Mesenteric fat pad (tissue), 1 donor: ENCODE results near the gene AP5Z1. TPM values are rescaled to one million over a fixed set of nuclear protein-coding genes. Genes with fewer than 3 reads are reported as not detected.

ENCODE experiments used
- DNase-seq: peaks from one replicate; pipeline ENCODE4 v3.0.0-alpha.2; 2020; ENCODE audit warnings: low spot score
- microRNA-seq: library from miRNA; unstranded; fragments of <30 nt; microRNA quantifications from one replicate; pipeline ENCODE4 v1.2.0, GENCODE V29; 2020; ENCODE audit warnings: borderline number of aligned reads
- total RNA-seq: library from RNA; stranded (reverse); fragmentation: NEBNext Ultra II Directional; extraction: Animal tissue kit (Norgen Biotek cat#: 25700); gene quantifications from one replicate; pipeline ENCODE4 v1.2.1, GENCODE V29; 2021
- donor health status: DM: yes; HTN: yes; CAD: no.

Gene AP5Z1
- total RNA-seq, 1 donor from 2014 or later: 37.6 TPM

GRCh38 chr7:4837803-4838625 lies 62.6 kb downstream of the AP5Z1 start:
- DNase-seq: peak; percentile 75

- peak; percentile 67 for DNase-seq
These were observed 63.4 kb downstream of the AP5Z1 start for GRCh38 chr7:4838626-4839334.

GRCh38 chr7:4840079-4840501 lies 64.7 kb downstream of the AP5Z1 start:
- DNase-seq: peak; percentile 77

Small RNA genes within 50 kb of the gene (microRNA-seq; reads per million reads assigned to microRNA genes)
- gene MIR4656: not detected

Other genes starting within 250 kb of the AP5Z1 start
- 30.2 TPM for gene FOXK1, start 93.3 kb upstream of the AP5Z1 start, total RNA-seq
- gene PAPOLB, start 86.4 kb downstream of the AP5Z1 start, total RNA-seq: 0.22 TPM
- 6.1 TPM for gene RADIL, start 108.1 kb downstream of the AP5Z1 start, total RNA-seq
- not detected for gene MMD2, start 183.6 kb downstream of the AP5Z1 start, total RNA-seq